ENCODE data around the gene SORCS1. TPM values are rescaled to one million over a fixed set of nuclear protein-coding genes. Genes with fewer than 3 reads are reported as not detected.

Gene SORCS1
- total RNA-seq, 1 experiment from 2014 or later, result 1.7 TPM

- no peaks in the 10 kb centered on the region for H3K79me2 ChIP-seq (ENCODE audit: insufficient read depth, low read length)
- H3K14ac ChIP-seq (ENCODE audit: insufficient read depth, low read length), result no peak overlapping the region
- H3K23me2 ChIP-seq (ENCODE audit: insufficient read length, low read depth, low read length, poor library complexity, severe bottlenecking), result no peaks in the 10 kb centered on the region
- H4K20me1 ChIP-seq (ENCODE audit: control insufficient read depth, insufficient read depth, insufficient read length), result no peaks in the 10 kb centered on the region
- H2BK15ac ChIP-seq (ENCODE audit: low read depth, low read length), result no peak overlapping the region
- H3K9ac ChIP-seq (ENCODE audit: extremely low read depth, insufficient read length, low read length), result no peak overlapping the region
- H2BK120ac ChIP-seq (ENCODE audit: low read depth, low read length, poor library complexity, severe bottlenecking), result no peak overlapping the region
- Mint-ChIP-seq H3K36me3 (ENCODE audit: insufficient read depth in 1 of 3, low read depth in 3 of 3) (no peaks in the 10 kb centered on the region), H3K27me3 (ENCODE audit: low read depth) (no peaks in the 10 kb centered on the region), H3K4me1 (peaks cover 11 to 12% of the 10 kb centered on the region in 2 experiments), H3K9me3 (no peaks in the 10 kb centered on the region), H3K4me3 (no peak overlapping the region), H3K27ac (no peak overlapping the region)
- no peak overlapping the region for H3T11ph ChIP-seq (ENCODE audit: low read length)
- no peak overlapping the region for H4K91ac ChIP-seq (ENCODE audit: insufficient read length, low read depth, low read length)
- H3K79me1 ChIP-seq (ENCODE audit: insufficient read depth, low read depth, low read length, poor library complexity, severe bottlenecking), result no peaks in the 10 kb centered on the region
- no peak overlapping the region for H2AK5ac ChIP-seq (ENCODE audit: insufficient read length, low read length)
- no peak overlapping the region for H2BK5ac ChIP-seq (ENCODE audit: insufficient read length, low read length)
- H3K4me2 ChIP-seq (ENCODE audit: insufficient read depth, insufficient read length, low read length), result no peak overlapping the region
- no peak overlapping the region for H2BK20ac ChIP-seq (ENCODE audit: low read depth, low read length, poor library complexity, severe bottlenecking)
- H2AFZ ChIP-seq (ENCODE audit: low read length), result no peak overlapping the region
- H3K9me3 ChIP-seq (ENCODE audit: control insufficient read depth, low read depth, low read length), result no peaks in the 10 kb centered on the region
- no CpG with 5 or more reads among the region's 2 CpGs for WGBS (ENCODE audit: extremely low coverage, insufficient read length, low lambda C conversion rate)
- H3K18ac ChIP-seq (ENCODE audit: insufficient read length, low read depth, low read length), result no peak overlapping the region
- no peaks in the 10 kb centered on the region for H3K27me3 ChIP-seq (ENCODE audit: insufficient read depth, low read length)
- H3K4me1 ChIP-seq (ENCODE audit: insufficient read depth, low read length), result no peaks in the 10 kb centered on the region
- H3K23ac ChIP-seq (ENCODE audit: insufficient read length, low read depth, low read length), result no peak overlapping the region
- H3K4ac ChIP-seq (ENCODE audit: low read depth, low read length), result no peak overlapping the region
- no peak overlapping the region for H2BK12ac ChIP-seq (ENCODE audit: insufficient read length, low read depth, low read length)
- no peak for TF ChIP-seq CTCF (conservative IDR thresholded peaks at IDR 0.05)
- H3K56ac ChIP-seq (ENCODE audit: insufficient read length, low read depth, low read length), result no peak overlapping the region
- no peak overlapping the region for H4K5ac ChIP-seq (ENCODE audit: insufficient read length, low read depth, low read length)
- H4K8ac ChIP-seq (replicated peaks; ENCODE audit: insufficient read length, low read depth, low read length), result no peak overlapping the region
- H3K27ac ChIP-seq (ENCODE audit: insufficient read length, low read depth, low read length), result no peak overlapping the region
- DNase-seq, result no peak
Observed at GRCh38 chr10:106728232-106728631, 436.3 kb downstream of the SORCS1 start.

Measured in H9 (cell line).